Suprapubic skin (tissue), 3 donors: ENCODE measurements around the gene PFKFB2.

ENCODE experiments used
- CTCF ChIP-seq, 2 donors: fragments of 200-600 bp in 1 of 2; fragments of 450-650 bp in 1 of 2; sonication (generic) in 1 of 2; IDR thresholded peaks; one replicate each; pipeline ENCODE4 v1.5.1; 2016 to 2019; ENCODE audit warnings: antibody characterized with exemption in 2 of 2, mild to moderate bottlenecking in 1 of 2, moderate library complexity in 1 of 2
- POLR2A ChIP-seq, 2 donors: fragments of 450-650 bp; IDR thresholded peaks; one replicate each; pipeline ENCODE4 v1.6.1; 2017; ENCODE audit warnings: antibody characterized with exemption in 2 of 2, mild to moderate bottlenecking in 2 of 2, moderate library complexity in 2 of 2

- TF ChIP-seq POLR2A (IDR thresholded peaks at IDR 0.05) (no peak), CTCF (IDR thresholded peaks at IDR 0.05) (no peak)
These were observed 47.0 kb upstream of the PFKFB2 start for GRCh38 chr1:207006083-207006482.
